ENCODE measurements around the gene MPZL2. TPM values are rescaled to one million over a fixed set of nuclear protein-coding genes. Genes with fewer than 3 reads are reported as not detected.

MPZL2 gene
- total RNA-seq, 1 experiment from 2014 or later = 69.9 TPM

GRCh38 chr11:118233850-118234249 lies 30.2 kb downstream of the MPZL2 start:
- no TSS peak for BruUV-seq (replicated peaks)
- DNase-seq = no peak
- Mint-ChIP-seq H3K4me3 (ENCODE audit: unreplicated experiment) (no peak overlapping the region), H3K4me1 (ENCODE audit: low read depth, unreplicated experiment) (peaks cover 35% of the 10 kb centered on the region), H3K9me3 (ENCODE audit: unreplicated experiment) (no peaks in the 10 kb centered on the region), H3K27ac (ENCODE audit: unreplicated experiment) (peak overlapping the region; percentile 38), H3K27me3 (ENCODE audit: insufficient read depth, unreplicated experiment) (no peaks in the 10 kb centered on the region), H3K36me3 (ENCODE audit: insufficient read depth, unreplicated experiment) (peaks cover 25% of the 10 kb centered on the region)
- Histone ChIP-seq H3K9me3 (no peaks in the 10 kb centered on the region), H3K36me3 (ENCODE audit: control insufficient read depth, insufficient read depth, low read length) (peaks cover 9% of the 10 kb centered on the region), H3K4me3 (ENCODE audit: low read depth, low read length) (no peak overlapping the region), H3K4me1 (peaks cover 54% of the 10 kb centered on the region), H3K27me3 (replicated peaks; ENCODE audit: control insufficient read depth, insufficient read depth, low read length) (no peaks in the 10 kb centered on the region)
- TF ChIP-seq CTCF (IDR thresholded peaks at IDR 0.05; ENCODE audit: insufficient read depth in 1 of 2, low read depth in 1 of 2, low read length in 1 of 2, severe bottlenecking in 1 of 2, unreplicated experiment in 1 of 2) = no peak
- intact Hi-C loops (cut with micrococcal nuclease; ENCODE audit: unreplicated experiment) = no loop called here
- ChIA-PET CTCF (interaction anchor here (0.6 kb wide), 1 partner anchor 117 kb away, joined by 3 read pairs; no protein-coding TSS in a partner anchor), POLR2A (interaction anchor here (0.7 kb wide), 1 partner anchor 18 kb away, joined by 3 read pairs; no protein-coding TSS in a partner anchor)

GRCh38 chr11:118233377-118233776 lies 30.7 kb downstream of the MPZL2 start:
- peak in 1 of 2 experiments; percentile 58 for DNase-seq
- Mint-ChIP-seq H3K9me3 (ENCODE audit: unreplicated experiment) (no peaks in the 10 kb centered on the region), H3K27ac (ENCODE audit: unreplicated experiment) (no peak overlapping the region), H3K4me3 (ENCODE audit: unreplicated experiment) (no peak overlapping the region), H3K27me3 (ENCODE audit: insufficient read depth, unreplicated experiment) (no peaks in the 10 kb centered on the region), H3K4me1 (ENCODE audit: low read depth, unreplicated experiment) (peaks cover 30% of the 10 kb centered on the region), H3K36me3 (ENCODE audit: insufficient read depth, unreplicated experiment) (peaks cover 25% of the 10 kb centered on the region)
- no peaks in the 10 kb centered on the region for H3K27me3 ChIP-seq (replicated peaks; ENCODE audit: control insufficient read depth, insufficient read depth, low read length)
- H3K4me1 ChIP-seq = peaks cover 50% of the 10 kb centered on the region
- intact Hi-C loops (cut with micrococcal nuclease; ENCODE audit: unreplicated experiment) = no loop called here
- H3K4me3 ChIP-seq (ENCODE audit: low read depth, low read length) = no peak overlapping the region
- POLR2A ChIA-PET = interaction anchor here (0.7 kb wide), 1 partner anchor 18 kb away, joined by 3 read pairs; no protein-coding TSS in a partner anchor
- no peak for TF ChIP-seq CTCF (IDR thresholded peaks at IDR 0.05; ENCODE audit: insufficient read depth in 1 of 2, low read depth in 1 of 2, low read length in 1 of 2, severe bottlenecking in 1 of 2, unreplicated experiment in 1 of 2)
- H3K36me3 ChIP-seq (ENCODE audit: control insufficient read depth, insufficient read depth, low read length) = peaks cover 9% of the 10 kb centered on the region
- BruUV-seq (replicated peaks) = no TSS peak
- CTCF ChIA-PET = interaction anchor here (0.6 kb wide), 1 partner anchor 118 kb away, joined by 3 read pairs; no protein-coding TSS in a partner anchor
- no peaks in the 10 kb centered on the region for H3K9me3 ChIP-seq

- ChIA-PET CTCF (no interaction called here), POLR2A (no interaction called here)
- DNase-seq = no peak
- no peaks in the 10 kb centered on the region for H3K9me3 Mint-ChIP-seq (ENCODE audit: unreplicated experiment)
- peaks cover 25% of the 10 kb centered on the region for H3K36me3 Mint-ChIP-seq (ENCODE audit: insufficient read depth, unreplicated experiment)
- Histone ChIP-seq H3K27me3 (replicated peaks; ENCODE audit: control insufficient read depth, insufficient read depth, low read length) (no peaks in the 10 kb centered on the region), H3K9me3 (no peaks in the 10 kb centered on the region), H3K4me3 (ENCODE audit: low read depth, low read length) (no peak overlapping the region), H3K4me1 (peaks cover 42% of the 10 kb centered on the region), H3K36me3 (ENCODE audit: control insufficient read depth, insufficient read depth, low read length) (peaks cover 9% of the 10 kb centered on the region)
- H3K27me3 Mint-ChIP-seq (ENCODE audit: insufficient read depth, unreplicated experiment) = no peaks in the 10 kb centered on the region
- no peak overlapping the region for H3K4me3 Mint-ChIP-seq (ENCODE audit: unreplicated experiment)
- no TSS peak for BruUV-seq (replicated peaks)
- peaks cover 28% of the 10 kb centered on the region for H3K4me1 Mint-ChIP-seq (ENCODE audit: low read depth, unreplicated experiment)
- no peak overlapping the region for H3K27ac Mint-ChIP-seq (ENCODE audit: unreplicated experiment)
- intact Hi-C loops (cut with micrococcal nuclease; ENCODE audit: unreplicated experiment) = no loop called here
- no peak for TF ChIP-seq CTCF (IDR thresholded peaks at IDR 0.05; ENCODE audit: insufficient read depth in 1 of 2, low read depth in 1 of 2, low read length in 1 of 2, severe bottlenecking in 1 of 2, unreplicated experiment in 1 of 2)
These were observed 31.4 kb downstream of the MPZL2 start for GRCh38 chr11:118232659-118233058.
